ENCODE results near the gene USP40.

Gene USP40

DNA sequence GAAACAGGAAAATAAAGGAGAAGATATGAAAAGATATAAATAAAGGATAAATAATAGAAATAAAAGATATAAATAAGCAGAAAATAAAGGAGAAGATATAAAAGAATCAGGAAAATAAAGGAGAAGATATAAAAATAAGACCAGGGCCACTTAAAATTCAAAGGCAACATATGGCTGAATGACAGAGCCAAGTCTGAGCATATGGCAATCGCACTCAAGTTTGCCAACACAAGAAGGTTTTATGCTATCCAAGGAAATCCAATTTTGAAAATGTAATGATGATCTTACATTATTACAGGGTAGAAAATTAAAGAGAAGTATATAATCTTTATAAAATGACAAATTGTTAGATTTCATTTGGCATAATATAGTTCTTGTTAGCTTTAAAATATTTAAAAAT is 33.6 kb downstream of the USP40 start:
- no peaks in the 10 kb centered on the region for H3K9me3 ChIP-seq (ENCODE audit: control insufficient read depth, insufficient read depth, low read depth, low read length)
- H3K27ac ChIP-seq (ENCODE audit: extremely low read depth, low read depth, low read length), result no peak overlapping the region
- CTCF ChIA-PET, result interaction anchor here (1.1 kb wide), 1 partner anchor 18 kb away, joined by 4 read pairs; no protein-coding TSS in a partner anchor
- no peaks in the 10 kb centered on the region for H3K4me1 ChIP-seq (ENCODE audit: control insufficient read depth, insufficient read depth, low read length)
- H3K4me3 ChIP-seq (ENCODE audit: low read depth, low read length), result no peak overlapping the region
- peaks cover 9 to 28% of the 10 kb centered on the region in 2 experiments for H3K36me3 ChIP-seq (ENCODE audit: control insufficient read depth in 2 of 2, insufficient read depth in 1 of 2, low read length in 2 of 2)
- POLR2A ChIA-PET, result no interaction called here
- TF ChIP-seq TCF7L2 (IDR thresholded peaks at IDR 0.05; ENCODE audit: borderline replicate concordance, low read depth, low read length) (no peak), ZNF560 (tag by site-specific recombination; IDR thresholded peaks at IDR 0.05; ENCODE audit: borderline replicate concordance) (no peak), ZNF433 (tag by site-specific recombination; IDR thresholded peaks at IDR 0.05; ENCODE audit: low read depth) (no peak), ZNF354C (tag by site-specific recombination; IDR thresholded peaks at IDR 0.05; ENCODE audit: borderline replicate concordance, low read depth) (no peak), ZNF571 (tag by site-specific recombination; IDR thresholded peaks at IDR 0.05) (no peak)
- TF ChIP-seq, protein P1, sequence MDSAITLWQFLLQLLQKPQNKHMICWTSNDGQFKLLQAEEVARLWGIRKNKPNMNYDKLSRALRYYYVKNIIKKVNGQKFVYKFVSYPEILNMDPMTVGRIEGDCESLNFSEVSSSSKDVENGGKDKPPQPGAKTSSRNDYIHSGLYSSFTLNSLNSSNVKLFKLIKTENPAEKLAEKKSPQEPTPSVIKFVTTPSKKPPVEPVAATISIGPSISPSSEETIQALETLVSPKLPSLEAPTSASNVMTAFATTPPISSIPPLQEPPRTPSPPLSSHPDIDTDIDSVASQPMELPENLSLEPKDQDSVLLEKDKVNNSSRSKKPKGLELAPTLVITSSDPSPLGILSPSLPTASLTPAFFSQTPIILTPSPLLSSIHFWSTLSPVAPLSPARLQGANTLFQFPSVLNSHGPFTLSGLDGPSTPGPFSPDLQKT (IDR thresholded peaks at IDR 0.05; ENCODE audit: borderline replicate concordance, low read depth, low read length), result no peak
- TF ChIP-seq, protein P2, sequence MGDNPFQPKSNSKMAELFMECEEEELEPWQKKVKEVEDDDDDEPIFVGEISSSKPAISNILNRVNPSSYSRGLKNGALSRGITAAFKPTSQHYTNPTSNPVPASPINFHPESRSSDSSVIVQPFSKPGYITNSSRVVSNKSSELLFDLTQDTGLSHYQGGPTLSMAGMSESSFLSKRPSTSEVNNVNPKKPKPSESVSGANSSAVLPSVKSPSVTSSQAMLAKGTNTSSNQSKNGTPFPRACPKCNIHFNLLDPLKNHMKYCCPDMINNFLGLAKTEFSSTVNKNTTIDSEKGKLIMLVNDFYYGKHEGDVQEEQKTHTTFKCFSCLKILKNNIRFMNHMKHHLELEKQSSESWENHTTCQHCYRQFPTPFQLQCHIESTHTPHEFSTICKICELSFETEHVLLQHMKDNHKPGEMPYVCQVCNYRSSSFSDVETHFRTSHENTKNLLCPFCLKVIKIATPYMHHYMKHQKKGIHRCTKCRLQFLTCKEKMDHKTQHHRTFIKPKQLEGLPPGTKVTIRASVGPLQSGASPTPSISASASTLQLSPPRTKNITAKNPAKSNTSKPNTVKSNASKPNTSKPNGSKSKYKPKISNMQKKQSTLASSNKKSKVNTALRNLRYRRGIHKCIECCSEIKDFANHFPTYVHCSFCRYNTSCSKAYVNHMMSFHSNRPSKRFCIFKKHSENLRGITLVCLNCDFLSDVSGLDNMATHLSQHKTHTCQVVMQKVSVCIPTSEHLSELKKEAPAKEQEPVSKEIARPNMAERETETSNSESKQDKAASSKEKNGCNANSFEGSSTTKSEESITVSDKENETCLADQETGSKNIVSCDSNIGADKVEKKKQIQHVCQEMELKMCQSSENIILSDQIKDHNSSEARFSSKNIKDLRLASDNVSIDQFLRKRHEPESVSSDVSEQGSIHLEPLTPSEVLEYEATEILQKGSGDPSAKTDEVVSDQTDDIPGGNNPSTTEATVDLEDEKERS (tag by site-specific recombination; IDR thresholded peaks at IDR 0.05), result no peak

DNA sequence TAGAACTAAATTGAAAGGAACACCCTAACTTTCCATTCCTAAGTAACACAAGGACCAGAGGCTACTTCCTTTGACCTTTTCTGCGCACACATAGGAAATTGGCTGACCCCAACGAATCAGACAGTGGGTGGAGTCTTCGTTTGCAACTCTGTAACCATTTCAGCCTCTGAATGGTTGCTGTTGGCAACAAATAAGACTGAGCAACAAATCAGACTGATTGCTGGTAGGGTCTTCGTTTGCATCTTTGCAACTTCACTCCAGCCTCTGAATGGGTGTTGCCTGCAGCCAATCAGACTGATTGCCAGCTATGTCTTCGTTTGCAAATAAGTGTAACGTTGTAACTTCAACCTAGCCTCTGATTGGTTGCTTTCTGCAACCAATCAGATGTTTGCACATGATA is 34.6 kb downstream of the USP40 start:
- Histone ChIP-seq H3K4me3 (ENCODE audit: low read depth, low read length) (no peak overlapping the region), H3K4me1 (ENCODE audit: control insufficient read depth, insufficient read depth, low read length) (no peaks in the 10 kb centered on the region), H3K27ac (ENCODE audit: extremely low read depth, low read depth, low read length) (no peak overlapping the region), H3K9me3 (ENCODE audit: control insufficient read depth, insufficient read depth, low read depth, low read length) (no peaks in the 10 kb centered on the region), H3K36me3 (ENCODE audit: control insufficient read depth in 2 of 2, insufficient read depth in 1 of 2, low read length in 2 of 2) (peaks cover 9 to 31% of the 10 kb centered on the region in 2 experiments)
- TF ChIP-seq ZNF121 (tag by site-specific recombination; IDR thresholded peaks at IDR 0.05) (no peak), ZSCAN23 (tag by site-specific recombination; IDR thresholded peaks at IDR 0.05) (no peak), GLIS2 (tag by site-specific recombination; IDR thresholded peaks at IDR 0.05) (no peak), ZNF501 (tag by site-specific recombination; IDR thresholded peaks at IDR 0.05) (no peak), ZNF521 (tag by site-specific recombination; IDR thresholded peaks at IDR 0.05) (no peak), HOXD13 (CRISPR knock-in tag; IDR thresholded peaks at IDR 0.05; ENCODE audit: borderline replicate concordance) (no peak), ZNF423 (tag by site-specific recombination; IDR thresholded peaks at IDR 0.05) (no peak), REPIN1 (tag by site-specific recombination; IDR thresholded peaks at IDR 0.05; ENCODE audit: low read depth) (no peak), ZFP3 (tag by site-specific recombination; IDR thresholded peaks at IDR 0.05; ENCODE audit: low read depth) (no peak), ZNF558 (tag by site-specific recombination; IDR thresholded peaks at IDR 0.05) (no peak)
- TF ChIP-seq, protein P3, sequence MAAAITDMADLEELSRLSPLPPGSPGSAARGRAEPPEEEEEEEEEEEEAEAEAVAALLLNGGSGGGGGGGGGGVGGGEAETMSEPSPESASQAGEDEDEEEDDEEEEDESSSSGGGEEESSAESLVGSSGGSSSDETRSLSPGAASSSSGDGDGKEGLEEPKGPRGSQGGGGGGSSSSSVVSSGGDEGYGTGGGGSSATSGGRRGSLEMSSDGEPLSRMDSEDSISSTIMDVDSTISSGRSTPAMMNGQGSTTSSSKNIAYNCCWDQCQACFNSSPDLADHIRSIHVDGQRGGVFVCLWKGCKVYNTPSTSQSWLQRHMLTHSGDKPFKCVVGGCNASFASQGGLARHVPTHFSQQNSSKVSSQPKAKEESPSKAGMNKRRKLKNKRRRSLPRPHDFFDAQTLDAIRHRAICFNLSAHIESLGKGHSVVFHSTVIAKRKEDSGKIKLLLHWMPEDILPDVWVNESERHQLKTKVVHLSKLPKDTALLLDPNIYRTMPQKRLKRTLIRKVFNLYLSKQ (tag by site-specific recombination; IDR thresholded peaks at IDR 0.05; ENCODE audit: borderline replicate concordance), result no peak
- TF ChIP-seq, protein P4, sequence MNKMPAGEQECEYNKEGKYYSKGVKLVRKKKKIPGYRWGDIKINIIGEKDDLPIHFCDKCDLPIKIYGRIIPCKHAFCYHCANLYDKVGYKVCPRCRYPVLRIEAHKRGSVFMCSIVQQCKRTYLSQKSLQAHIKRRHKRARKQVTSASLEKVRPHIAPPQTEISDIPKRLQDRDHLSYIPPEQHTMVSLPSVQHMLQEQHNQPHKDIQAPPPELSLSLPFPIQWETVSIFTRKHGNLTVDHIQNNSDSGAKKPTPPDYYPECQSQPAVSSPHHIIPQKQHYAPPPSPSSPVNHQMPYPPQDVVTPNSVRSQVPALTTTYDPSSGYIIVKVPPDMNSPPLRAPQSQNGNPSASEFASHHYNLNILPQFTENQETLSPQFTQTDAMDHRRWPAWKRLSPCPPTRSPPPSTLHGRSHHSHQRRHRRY (tag by site-specific recombination; IDR thresholded peaks at IDR 0.05), result no peak
- ChIA-PET CTCF (interaction anchor here (0.7 kb wide), 1 partner anchor 59 kb away, joined by 5 read pairs; no protein-coding TSS in a partner anchor), POLR2A (no interaction called here)

Data from HEK293 (cell line).